HS-27A (cell line): ENCODE data around the gene CD164L2.
"Not testable (repeated sequence)": the region's sequence is repeated elsewhere in the genome, so short reads cannot be mapped to it uniquely, and the experiment has no call there.

Experiments
- DNase-seq: peaks from one replicate; pipeline ENCODE4 v3.0.0-alpha.2; 2012; ENCODE audit warnings: low read depth, missing footprints

Gene CD164L2

DNA sequence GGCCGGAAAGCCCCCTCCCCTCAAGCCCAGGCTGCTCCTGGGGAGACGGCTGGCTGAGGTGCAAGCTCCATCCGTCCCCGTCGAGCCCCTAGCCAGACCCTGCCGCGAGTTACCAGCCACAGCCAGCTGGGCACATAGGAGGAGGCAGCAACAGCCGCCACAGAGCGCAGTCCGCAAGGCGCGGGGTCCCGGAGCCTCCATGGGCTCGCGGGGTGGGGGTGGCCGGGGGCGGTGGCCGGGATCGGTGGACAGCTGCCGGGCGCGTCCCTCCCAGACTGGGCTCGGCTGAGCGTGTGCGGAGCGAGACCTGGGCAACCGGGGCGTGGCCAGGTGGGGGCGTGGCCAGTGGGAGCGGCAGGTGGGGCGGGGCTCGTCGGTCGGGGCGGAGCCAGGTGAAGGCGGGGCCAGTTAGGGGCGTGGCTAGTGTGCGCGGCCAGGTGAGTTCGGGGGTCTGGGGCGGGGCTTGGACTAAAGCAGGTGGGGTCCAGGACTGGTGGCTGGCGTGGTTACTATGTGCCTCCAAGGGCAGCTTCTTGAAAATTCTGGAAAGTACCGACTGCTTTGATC is at the start of gene CD164L2:
CD164L2 (minus strand) TSS at position 295 of the 567 bp plus-strand sequence; CDS start at position 201, 94 bp downstream.
- DNase-seq, result no peak

DNA sequence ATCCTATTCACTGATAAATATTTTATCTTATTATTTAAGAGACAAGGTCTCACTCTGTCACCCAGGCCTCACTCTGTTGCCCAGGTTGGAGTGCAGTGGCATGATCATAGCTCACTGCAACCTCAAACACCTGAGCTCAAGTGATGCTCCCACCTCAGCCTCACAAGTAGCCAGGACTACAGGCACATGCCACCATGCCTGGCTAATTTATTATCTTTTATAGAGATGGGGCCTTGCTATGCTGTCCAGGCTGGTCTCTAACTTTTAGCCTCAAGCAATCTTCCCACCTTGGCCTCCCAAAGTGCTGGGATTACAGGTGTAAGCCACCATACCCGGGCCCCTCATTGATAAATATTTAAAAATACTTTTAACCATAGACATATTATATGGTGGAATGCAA is 49.6 kb upstream of the CD164L2 start:
- not testable (repeated sequence) for DNase-seq

DNA sequence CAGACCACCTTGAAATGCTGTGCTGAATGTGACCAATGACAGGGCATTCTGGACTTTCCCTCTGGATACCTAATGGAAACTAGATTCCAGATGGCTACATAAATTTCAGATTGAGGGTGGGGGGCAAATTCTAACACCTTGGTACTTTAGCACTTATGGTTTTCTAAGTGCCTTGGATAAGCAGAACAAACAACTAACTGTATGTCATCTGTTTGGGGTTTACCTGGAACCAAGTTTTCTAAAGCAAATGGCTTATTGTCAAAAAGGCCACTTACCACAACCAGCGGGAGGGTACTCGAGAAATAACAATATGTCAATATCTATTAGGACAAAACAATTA is 48.4 kb upstream of the CD164L2 start:
- DNase-seq, result no peak

DNA sequence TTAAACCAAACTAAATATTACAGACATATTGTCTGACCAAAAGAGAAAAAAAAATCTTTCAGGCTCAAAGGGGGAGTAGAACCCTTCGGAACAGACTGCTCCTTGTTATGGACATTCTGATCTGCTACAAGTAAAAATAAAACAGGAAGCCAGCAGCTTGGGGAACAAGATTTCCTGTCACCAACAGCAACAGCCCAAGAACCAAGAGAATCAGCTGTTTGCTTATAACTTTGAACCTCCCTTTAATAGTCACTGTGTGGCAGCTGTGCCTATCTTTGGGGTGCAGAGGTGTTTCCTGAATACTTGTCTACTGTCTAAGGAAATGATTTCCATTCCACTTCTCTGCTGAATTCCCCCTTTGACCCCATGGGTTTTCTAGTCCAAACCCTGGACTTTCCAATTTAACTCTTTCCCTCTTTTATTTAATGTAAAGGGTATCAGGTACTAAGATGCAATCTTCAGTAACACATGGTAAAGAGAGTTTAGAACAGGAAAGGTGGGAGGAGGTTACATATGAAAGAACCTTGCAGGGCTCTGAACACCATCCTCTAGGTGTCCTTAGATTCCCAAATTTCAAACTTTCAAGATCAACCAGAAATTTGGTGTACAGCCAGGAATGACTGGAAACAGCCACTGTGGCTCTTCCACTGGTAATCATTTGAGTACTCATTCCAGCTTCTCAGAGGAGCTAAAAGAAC is 47.9 kb upstream of the CD164L2 start:
- DNase-seq, result no peak

DNA sequence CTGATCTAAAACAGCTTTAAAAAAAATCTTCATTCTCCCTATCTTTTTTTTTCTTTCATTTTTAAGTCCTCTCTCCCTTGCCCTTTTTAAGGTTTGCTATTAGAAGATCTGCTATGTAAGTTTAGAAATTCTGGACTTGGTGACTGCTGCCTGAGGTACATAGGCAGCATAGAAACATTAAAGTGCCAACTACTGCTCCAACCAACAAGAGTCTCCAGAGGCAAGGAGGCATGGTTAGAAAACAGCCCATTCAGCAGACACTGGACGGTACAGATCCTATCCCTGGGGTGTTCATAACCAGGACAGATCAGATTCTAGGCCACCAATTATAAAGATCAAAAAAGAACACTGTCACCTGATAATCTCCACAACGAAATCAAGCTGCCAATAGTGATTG is 45.9 kb upstream of the CD164L2 start:
- DNase-seq, result no peak

DNA sequence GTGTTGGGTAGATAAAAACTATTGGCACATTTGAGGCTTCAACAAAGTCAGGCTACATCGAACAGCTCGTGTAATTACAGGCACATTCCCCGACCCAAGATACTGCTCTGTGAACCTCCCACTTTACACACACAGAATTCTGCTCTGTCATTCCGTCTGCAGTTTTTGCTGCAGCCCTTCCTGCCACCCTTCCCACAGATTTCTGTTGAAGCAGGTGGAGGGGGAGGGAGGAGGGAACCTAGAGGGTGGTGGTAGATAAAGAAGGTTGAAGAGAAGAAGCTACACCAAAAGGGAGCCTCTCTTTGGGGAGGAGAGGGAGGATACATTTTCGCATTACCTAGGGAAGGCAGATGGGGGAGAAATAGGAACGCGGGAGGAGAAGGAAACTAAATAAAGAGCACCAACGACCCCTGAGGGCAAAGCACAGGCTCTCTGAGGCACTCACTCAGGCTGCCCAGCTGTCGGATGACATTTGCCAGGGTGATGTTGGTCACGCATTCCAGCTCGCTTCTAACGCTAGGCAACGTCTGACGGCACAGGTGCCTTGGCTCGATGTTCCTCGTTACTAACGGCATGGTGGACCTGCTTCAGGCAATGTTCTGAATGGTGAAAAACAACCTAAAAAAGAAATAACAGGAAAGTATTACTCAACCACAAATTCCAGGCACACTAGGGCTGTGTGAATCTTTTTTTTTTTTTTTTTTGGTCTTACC is 45.3 kb upstream of the CD164L2 start:
- no peak for DNase-seq

DNA sequence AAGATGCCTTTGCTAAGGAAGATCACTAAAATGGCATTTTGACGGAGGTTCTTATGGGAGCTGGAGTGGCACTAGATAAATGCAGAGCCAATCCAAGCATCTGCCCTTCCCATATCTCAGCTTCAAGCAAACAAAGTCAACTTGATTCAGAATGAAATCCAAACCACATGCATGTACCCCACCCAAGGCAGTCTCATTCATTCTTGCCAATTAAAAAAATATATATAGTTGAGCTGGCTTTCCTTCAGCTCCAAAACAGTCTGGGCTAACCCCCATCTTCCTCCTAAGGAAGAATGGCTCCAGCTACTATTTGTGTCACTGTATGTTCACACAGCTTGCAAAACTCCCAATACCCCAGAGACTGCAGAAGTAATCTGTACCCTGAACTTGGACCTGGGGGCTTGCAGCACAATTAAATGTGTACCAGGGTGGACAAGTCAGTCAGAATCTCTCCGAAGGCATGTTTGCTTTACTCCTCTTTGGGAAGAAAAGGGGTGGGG is 44.7 kb upstream of the CD164L2 start:
- DNase-seq, result no peak

DNA sequence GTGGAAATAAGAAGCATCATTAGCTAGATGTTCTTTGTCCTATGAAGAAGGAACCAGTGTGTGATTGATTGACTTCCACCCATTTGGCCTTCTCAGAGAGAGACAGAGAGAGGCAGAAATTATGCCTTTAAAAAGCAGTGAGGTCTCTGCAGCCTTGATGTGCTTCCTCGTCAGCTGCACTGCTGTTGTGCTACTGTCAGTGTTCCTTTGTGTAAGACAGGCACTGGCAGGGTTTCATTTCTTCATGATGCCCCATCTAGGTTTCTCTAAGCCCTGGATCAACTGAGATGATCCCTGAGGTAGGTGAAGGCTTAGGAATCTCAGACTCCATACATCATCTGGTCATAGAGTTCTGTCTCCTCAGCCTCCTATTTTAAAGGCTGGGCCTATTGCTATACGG is 44.2 kb upstream of the CD164L2 start:
- no peak for DNase-seq

DNA sequence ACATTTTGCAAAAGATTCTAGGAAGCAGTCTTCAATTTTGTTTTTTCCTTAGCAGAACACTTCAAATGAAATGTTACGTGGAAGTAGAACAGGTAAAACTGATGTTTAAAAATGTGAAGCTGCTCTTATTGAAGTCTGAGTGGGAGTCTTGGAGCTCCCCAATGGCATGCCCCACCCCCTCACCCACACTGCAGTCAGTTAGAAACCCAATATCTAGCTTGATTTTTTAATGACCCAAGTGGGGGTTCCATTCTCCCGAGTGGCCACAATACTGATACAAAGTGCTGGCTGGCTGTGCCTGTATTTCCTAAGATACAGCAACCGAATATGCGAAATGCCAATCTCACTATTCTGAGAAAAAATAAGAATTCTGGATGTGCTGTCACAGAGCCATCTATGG is 40.6 kb upstream of the CD164L2 start:
- no peak for DNase-seq

DNA sequence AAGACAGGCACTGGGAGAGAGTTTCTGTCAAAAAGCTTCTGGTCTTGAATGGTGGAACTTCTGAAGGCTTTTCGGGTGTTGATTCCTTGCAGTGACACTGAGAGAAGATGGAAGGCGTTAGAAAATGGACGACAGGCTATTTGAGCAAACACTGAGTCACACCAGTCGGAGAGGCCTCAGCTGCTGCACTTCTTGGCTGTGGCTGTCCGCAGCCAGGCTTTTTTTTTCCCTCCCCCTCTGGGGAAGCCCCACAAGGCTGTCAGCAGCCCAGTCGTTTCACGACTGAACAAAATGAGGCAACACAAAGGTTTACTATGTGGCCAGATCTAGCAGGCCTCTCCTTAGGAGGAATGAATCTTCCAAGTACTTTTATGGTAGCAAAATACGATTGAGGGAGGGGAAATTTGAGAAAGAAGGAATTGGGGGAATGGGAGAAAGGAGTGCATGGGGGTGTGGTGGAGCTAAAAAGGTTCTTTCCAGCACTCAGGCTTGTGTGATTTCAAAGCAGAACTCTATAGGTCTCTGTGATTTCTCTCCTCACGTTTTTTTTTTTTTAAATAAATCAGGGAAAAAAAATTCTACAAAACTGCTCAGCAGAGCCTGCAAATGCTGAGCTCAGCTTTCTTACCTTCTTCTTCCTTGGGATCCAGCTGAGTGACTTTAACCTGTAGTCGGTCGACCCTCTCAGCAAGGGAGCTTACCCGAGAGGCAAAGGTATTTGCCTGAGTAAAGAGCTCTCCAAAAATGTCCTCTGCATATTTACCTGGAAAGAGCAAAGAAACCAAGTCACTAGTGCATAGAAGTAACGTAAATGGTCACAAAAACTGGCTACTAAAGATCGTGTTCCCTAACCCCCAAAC is 35.4 kb upstream of the CD164L2 start:
- no peak for DNase-seq

DNA sequence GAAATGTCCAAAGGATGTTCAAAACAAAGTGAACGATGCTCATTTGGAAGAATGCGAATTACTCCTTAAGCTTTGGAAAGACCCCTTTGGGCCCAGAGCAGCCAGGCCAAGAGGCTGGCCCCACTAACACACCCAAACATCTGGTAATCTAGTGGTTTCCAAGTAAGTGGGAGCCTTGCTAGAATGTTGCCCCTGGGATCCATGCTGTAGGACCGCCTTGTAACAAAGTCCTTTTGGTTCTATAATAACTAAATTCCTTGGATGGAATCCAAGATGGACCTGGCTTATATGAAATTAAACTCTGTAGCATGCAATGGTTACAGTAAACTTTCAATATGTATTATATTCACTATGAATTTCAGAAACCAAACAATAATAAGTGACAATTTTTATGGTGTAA is 34.6 kb upstream of the CD164L2 start:
- DNase-seq, result no peak

DNA sequence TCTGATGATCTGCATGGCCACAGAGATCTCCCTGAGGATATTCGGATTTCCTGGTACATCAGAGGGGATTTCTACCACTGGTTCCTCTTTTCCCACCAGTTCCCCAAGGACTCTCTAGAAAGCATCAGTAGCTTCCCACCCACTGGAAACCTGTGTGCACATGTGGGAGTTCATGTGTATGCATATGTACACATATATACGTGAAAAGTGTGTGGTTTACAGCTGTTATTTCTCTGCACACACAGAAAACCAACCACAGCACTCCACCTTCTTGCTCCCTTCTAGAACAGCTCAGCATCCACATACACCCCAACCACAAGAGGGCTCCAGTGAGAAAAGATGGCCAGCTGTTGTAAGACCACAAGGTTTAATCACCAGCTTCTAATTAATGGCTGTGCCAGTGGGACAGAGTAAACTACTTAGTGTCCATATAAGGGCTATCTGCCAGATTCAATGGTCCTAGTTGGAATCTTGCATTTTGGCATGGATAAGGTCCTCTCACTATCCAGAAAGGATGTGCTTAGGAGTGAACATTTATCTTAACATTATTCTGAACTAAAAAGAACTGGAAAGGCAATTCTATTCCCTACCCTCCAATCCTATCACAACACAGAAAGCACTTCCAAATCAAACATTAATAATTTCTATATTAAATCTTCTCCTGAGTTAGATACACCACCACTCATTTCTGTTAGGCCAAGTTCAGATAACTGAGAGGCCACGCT is 33.4 kb upstream of the CD164L2 start:
- no peak for DNase-seq

DNA sequence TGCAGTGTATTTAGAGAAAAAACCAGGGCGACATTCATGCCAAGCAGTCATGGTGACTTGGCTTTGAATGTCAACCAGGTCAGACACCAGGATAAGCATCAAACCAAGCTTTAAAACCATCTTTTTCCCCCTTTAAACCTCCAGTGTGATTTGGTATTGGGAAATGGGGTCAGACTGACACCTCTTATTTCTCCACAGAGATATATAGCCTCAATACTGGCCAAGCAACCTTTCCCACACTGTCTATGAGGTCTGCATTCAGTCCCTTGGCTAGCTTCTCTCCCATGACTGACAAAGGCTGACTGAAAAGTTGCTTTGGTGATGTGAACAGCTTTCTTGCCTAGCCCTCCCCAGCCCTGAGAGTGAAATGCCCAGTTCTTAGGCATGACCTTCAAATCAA is 31.0 kb upstream of the CD164L2 start:
- no peak for DNase-seq

DNA sequence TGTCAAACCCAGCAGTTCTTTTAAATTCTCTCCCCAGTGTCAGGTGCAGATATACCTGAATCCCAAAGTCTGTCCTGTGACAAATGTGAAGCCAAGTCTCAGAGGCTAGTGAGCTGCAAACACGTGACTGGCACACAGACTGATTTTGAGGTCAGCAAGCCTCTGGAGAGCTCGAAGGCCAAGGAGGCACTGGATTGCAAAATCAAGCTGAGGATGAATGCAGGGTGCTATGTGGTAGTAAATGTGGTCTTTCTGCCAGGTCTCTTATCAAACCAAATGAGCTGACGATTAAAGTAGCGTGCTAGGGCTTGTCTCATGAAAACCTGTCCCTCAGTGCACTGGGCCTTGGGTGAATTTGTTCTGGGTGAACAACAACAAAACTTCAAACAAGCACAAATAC is 29.9 kb upstream of the CD164L2 start:
- DNase-seq, result no peak

DNA sequence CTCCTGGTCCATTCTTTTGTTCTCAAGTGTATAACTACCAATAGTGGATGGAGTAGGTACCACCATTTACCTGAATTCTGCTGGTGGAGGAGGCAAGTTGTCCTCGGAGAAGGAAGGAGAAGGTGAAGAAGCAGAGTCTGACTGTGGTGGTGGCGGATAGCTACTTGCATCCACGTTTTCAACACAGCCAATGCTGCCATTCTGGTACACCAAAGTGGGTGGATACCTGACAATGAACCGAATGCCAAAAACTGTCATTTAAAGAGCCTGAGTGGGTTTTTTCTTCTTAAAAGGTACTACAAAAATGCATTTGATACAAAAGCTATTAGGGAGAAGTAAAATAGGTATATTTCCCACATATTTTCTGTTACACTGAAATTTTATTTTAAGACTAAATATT is 29.4 kb upstream of the CD164L2 start:
- DNase-seq, result no peak

DNA sequence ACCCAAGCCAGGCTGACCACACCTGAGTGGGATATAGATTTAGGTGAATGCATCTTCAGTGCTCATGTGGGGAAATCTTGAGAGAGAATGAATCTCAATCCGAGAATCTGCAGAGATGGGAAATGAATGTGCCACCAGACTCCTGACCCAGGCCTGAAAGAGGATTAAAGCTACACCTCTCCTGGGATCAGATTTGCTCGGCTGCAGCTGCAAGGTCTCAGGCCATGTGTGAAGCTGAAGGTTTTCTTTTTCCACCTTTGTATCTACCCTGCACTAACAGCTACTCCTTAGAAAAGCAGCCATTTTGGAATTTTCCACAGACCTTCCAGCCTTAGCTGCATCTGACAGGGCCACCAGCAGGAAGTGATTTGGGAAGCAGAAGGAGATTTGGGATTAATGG is 27.6 kb upstream of the CD164L2 start:
- DNase-seq, result no peak

DNA sequence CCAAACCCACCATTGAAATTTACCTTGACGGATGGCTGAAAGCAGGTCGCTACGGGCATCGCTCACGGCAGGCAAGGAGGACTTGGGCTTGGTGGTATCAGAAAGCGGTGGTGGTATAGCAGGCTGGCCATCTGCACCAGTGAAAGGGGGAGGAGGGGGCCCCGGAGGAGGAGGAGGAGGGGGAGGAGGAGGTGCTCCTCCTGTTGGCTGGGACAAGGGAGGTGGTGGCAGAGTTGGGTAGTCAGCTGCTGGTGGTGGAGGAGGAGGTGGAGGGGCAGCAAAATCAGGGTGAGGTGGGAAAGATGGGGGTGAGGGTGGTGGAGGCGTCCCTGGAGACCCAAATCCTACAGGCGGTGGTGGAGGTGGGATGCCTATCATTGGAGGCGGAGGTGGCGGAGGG is 26.5 kb upstream of the CD164L2 start:
- no peak for DNase-seq

DNA sequence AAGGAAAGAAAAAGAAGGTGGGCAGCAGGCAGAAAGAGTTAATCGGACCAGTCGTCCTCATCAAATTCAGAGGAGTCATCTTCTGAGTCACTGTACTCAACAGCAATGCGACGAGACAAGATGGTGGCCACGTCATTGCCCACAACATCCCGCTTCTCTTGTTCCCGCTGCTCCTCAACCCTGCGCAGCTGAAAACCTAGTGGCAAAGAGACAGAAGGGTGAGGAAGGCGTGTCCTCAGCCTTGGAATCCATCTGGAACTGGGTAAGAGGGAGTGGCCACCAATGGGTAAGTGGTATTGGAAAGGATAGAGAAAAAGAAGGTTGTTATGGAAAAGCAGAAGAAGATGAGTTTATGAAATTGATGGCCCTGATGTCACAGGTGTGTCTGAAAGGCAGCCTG is 25.0 kb upstream of the CD164L2 start:
- no peak for DNase-seq

DNA sequence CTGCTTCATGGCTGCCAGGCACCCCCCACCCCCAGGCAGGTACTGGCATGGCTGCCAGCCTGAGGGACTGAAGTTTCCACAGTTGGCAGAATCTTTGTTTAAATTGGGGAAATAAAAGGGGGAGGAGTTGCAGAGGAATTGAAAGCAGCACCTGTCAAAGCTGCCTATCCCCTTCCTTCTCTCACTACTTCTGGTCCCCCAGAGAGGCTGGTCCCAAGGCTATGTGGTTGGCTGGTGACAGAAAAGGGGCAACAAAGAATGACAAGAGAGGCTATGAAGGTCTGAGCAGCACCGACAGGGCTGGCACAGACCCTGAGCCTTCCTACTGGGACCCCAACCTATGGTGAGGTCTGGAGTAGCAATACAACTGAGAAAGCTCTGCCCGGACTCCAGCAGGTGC is 23.7 kb upstream of the CD164L2 start:
- not testable (repeated sequence) for DNase-seq

DNA sequence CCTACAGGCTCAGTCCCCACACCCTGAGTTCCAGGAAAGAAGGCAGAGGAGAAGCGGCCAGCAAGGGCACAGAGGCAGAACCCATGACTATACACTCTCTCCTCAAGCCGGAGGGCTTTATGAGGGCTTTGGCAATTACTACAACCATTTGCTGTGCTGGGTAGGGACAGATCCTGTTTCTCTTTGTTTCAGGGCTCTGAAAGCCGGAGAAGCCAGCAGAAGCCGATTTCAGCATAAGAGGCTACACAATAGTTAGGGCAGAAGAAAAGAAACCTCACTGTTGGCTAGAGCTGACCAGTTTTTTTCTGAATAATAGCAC is 23.2 kb upstream of the CD164L2 start:
- no peak for DNase-seq

DNA sequence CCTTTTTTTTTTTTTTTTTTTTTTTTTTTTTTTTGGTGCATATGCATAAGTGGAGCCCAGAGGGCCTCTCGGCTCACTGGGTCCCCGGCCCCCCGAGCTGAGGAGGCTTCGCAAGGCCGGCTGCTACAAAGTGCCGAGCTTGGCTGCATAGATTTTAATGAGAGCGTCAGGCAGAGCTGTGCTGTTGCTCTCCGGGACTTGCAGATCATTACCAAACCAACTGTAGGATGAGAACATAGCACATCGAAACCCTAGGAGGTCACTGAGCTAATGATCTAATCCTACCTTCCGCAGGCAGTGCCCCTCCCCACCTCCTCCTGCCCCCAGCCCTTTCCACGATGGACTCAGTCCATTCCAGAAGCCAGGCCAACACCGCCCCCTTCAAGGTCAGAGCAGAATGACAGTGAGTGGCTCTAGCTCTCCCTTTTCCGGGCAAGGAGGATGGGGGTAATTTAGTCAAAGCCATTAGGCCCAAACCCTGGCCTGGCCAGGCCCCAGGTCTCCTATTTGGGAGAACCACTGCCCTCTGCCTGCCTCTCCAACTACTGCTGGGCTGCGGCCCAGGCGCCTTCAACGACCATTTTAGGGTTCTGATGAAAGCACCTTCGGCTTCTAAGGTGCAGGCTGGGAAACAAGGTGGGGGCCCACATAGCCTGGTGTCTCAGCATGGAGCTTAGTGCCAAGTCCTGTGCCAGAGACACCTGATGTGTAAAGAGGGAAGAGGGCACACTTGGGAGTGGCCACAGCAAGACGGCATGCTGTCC is 22.6 kb upstream of the CD164L2 start:
- DNase-seq, result not testable (repeated sequence)
